GM10248 (cell line): ENCODE measurements around the gene SLC29A2.
A peak's percentile ranks its signal among the peaks of the same experiment; 100 is the strongest.

ENCODE experiments used
- CTCF ChIA-PET: fragments of 300-600 bp; sonication (Branson Sonifier 250); formaldehyde crosslinking; extraction: SDS; loops from one replicate; lab custom pipeline; 2021; ENCODE audit warnings: antibody characterized with exemption; lab: Yijun Ruan, JAX
- POLR2A ChIA-PET: fragments of 350-650 bp; sonication (Branson Sonifier 250); formaldehyde crosslinking; extraction: SDS; loops from one replicate; lab custom pipeline; 2020; ENCODE audit warnings: antibody characterized with exemption; lab: Yijun Ruan, JAX
- DNase-seq: peaks from one replicate; pipeline ENCODE4 v3.0.0; 2012; ENCODE audit errors: extremely low spot score
- CTCF ChIP-seq: IDR thresholded peaks from 2 replicates; pipeline ENCODE4 v1.5.1; 2012; ENCODE audit warnings: mild to moderate bottlenecking, low read depth; ENCODE audit errors: extremely low read depth, missing control alignments, control extremely low read depth

Gene SLC29A2

GRCh38 chr11:66368484-66368883 is 3.1 kb downstream of the SLC29A2 start:
- TF ChIP-seq CTCF: no peak
- ChIA-PET POLR2A (no interaction called here), CTCF (interaction anchor here (3.8 kb wide), 1 partner anchor 17 kb away, joined by 24 read pairs; no protein-coding TSS in a partner anchor)
- DNase-seq: no peak

- POLR2A ChIA-PET: no interaction called here
- no peak for TF ChIP-seq CTCF
- CTCF ChIA-PET: interaction anchor here (1.1 to 3.8 kb wide), 4 partner anchors 18 to 71 kb away, joined by 3 to 24 read pairs (median 5); partner anchors contain the start of gene MRPL11
- DNase-seq: no peak
These were observed 3.8 kb downstream of the SLC29A2 start for GRCh38 chr11:66367561-66368312.

- no peak for DNase-seq
- ChIA-PET POLR2A (interaction anchor here (1.1 kb wide), 1 partner anchor 19 kb away, joined by 5 read pairs; no protein-coding TSS in a partner anchor), CTCF (interaction anchor here (1.1 to 3.8 kb wide), 6 partner anchors 19 to 76 kb away, joined by 3 to 24 read pairs (median 4); partner anchors contain the start of genes MRPL11 and TMEM151A)
- no peak for TF ChIP-seq CTCF
These were observed 4.6 kb downstream of the SLC29A2 start for GRCh38 chr11:66366844-66367477.

GRCh38 chr11:66365711-66366619 is 5.6 kb downstream of the SLC29A2 start:
- TF ChIP-seq CTCF: no peak
- POLR2A ChIA-PET: interaction anchor here (0.6 to 1.8 kb wide), 3 partner anchors 18 to 862 kb away, joined by 3 to 5 read pairs (median 4); partner anchors contain the start of gene B4GAT1
- DNase-seq: peak; percentile 10
- CTCF ChIA-PET: interaction anchor here (1.1 to 3.8 kb wide), 9 partner anchors 16 to 83 kb away, joined by 3 to 24 read pairs (median 3); partner anchors contain the start of gene TMEM151A

GRCh38 chr11:66365166-66365565 is 6.4 kb downstream of the SLC29A2 start:
- no peak for DNase-seq
- no peak for TF ChIP-seq CTCF
- ChIA-PET CTCF (interaction anchor here (1.1 to 3.8 kb wide), 8 partner anchors 15 to 60 kb away, joined by 3 to 24 read pairs (median 4); no protein-coding TSS in a partner anchor), POLR2A (interaction anchor here (1.8 kb wide), 1 partner anchor 18 kb away, joined by 4 read pairs; the partner anchor contains the start of gene B4GAT1)
